Measurements from ENCODE around the gene MAP7. TPM values are rescaled to one million over a fixed set of nuclear protein-coding genes. Genes with fewer than 3 reads are reported as not detected.

Gene MAP7
- total and polyA plus RNA-seq, 2 of the 13 experiments (the other 11 are each of a cell fraction or from before 2014, with no cell fraction given): 0.04 TPM; not detected in 1

DNA sequence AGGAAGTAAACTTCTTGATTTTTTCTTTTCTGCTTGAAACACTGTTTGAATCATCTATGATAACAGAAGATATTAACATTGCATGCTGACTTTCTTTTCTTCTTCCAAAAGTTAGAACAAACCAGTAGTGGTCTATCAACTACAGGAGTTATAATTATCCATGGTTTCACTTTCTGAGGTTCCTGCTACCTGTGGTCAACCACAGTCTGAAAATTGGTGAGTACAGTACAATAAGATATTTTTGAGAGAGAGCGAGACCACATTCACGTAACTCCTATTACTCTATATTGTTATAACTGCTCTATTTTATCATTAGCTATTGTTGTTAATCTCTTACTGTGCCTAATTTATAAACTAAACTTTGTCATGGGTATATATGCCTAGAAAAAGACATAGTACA, 86.1 kb downstream of the MAP7 start:
- no TSS peak for BruUV-seq (replicated peaks)
- Histone ChIP-seq H3K27ac (ENCODE audit: extremely low read length, insufficient read depth, low read length) (no peak overlapping the region), H2AFZ (ENCODE audit: low read length) (no peak overlapping the region), H3K4me1 (ENCODE audit: insufficient read depth, low read length) (no peaks in the 10 kb centered on the region), H3K79me2 (ENCODE audit: insufficient read depth, low read length) (no peaks in the 10 kb centered on the region), H3K9ac (ENCODE audit: insufficient read depth, low read depth, low read length) (no peak overlapping the region), H3K4me3 (replicated peaks in 1 of 3; ENCODE audit: insufficient read depth in 1 of 3, low read depth in 2 of 3, low read length in 3 of 3) (no peak overlapping the region), H3K9me3 (ENCODE audit: low read length) (no peaks in the 10 kb centered on the region), H4K20me1 (ENCODE audit: insufficient read depth, low read length) (no peaks in the 10 kb centered on the region), H3K27me3 (ENCODE audit: control insufficient read depth in 1 of 2, insufficient read depth in 2 of 2, low read length in 2 of 2) (no peaks in the 10 kb centered on the region), H3K36me3 (replicated peaks in 1 of 2; ENCODE audit: control insufficient read depth in 1 of 2, insufficient read depth in 2 of 2, low read length in 2 of 2) (no peaks in the 10 kb centered on the region), H3K4me2 (ENCODE audit: low read depth, low read length) (no peak overlapping the region)
- intact Hi-C loops (cut with micrococcal nuclease; ENCODE audit: unreplicated experiment): no loop called here
- FAIRE-seq: no peak
- CTCF ChIA-PET (ENCODE audit: low intra/inter-chr PET ratio, low total read pairs): no interaction called here
- no peak for ATAC-seq
- no peak for DNase-seq (ENCODE audit: low spot score)
- POLR2A ChIA-PET: no interaction called here
- TF ChIP-seq ZNF572 (CRISPR knock-in tag; IDR thresholded peaks at IDR 0.05) (no peak), ZNF567 (CRISPR knock-in tag; IDR thresholded peaks at IDR 0.05; ENCODE audit: borderline replicate concordance) (no peak), ZNF251 (CRISPR knock-in tag; IDR thresholded peaks at IDR 0.05) (no peak), ZFYVE20 (CRISPR knock-in tag; IDR thresholded peaks at IDR 0.05; ENCODE audit: borderline replicate concordance, low read depth) (no peak), HOXA5 (CRISPR knock-in tag; IDR thresholded peaks at IDR 0.05) (no peak)
- TF ChIP-seq, protein P1, sequence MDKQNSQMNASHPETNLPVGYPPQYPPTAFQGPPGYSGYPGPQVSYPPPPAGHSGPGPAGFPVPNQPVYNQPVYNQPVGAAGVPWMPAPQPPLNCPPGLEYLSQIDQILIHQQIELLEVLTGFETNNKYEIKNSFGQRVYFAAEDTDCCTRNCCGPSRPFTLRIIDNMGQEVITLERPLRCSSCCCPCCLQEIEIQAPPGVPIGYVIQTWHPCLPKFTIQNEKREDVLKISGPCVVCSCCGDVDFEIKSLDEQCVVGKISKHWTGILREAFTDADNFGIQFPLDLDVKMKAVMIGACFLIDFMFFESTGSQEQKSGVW (CRISPR knock-in tag; IDR thresholded peaks at IDR 0.05; ENCODE audit: borderline replicate concordance): no peak
- TF ChIP-seq, protein P2, sequence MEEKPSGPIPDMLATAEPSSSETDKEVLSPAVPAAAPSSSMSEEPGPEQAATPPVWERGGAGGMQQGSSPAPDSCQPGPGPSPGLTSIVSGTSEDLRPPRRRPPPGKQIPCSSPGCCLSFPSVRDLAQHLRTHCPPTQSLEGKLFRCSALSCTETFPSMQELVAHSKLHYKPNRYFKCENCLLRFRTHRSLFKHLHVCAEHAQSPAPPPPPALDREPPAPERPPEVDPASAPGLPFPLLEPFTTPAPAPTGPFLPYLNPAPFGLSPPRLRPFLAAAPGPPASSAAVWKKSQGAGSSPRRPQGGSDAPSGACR (CRISPR knock-in tag; IDR thresholded peaks at IDR 0.05): no peak
- TF ChIP-seq, protein P3, sequence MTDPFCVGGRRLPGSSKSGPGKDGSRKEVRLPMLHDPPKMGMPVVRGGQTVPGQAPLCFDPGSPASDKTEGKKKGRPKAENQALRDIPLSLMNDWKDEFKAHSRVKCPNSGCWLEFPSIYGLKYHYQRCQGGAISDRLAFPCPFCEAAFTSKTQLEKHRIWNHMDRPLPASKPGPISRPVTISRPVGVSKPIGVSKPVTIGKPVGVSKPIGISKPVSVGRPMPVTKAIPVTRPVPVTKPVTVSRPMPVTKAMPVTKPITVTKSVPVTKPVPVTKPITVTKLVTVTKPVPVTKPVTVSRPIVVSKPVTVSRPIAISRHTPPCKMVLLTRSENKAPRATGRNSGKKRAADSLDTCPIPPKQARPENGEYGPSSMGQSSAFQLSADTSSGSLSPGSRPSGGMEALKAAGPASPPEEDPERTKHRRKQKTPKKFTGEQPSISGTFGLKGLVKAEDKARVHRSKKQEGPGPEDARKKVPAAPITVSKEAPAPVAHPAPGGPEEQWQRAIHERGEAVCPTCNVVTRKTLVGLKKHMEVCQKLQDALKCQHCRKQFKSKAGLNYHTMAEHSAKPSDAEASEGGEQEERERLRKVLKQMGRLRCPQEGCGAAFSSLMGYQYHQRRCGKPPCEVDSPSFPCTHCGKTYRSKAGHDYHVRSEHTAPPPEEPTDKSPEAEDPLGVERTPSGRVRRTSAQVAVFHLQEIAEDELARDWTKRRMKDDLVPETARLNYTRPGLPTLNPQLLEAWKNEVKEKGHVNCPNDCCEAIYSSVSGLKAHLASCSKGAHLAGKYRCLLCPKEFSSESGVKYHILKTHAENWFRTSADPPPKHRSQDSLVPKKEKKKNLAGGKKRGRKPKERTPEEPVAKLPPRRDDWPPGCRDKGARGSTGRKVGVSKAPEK (CRISPR knock-in tag; IDR thresholded peaks at IDR 0.05; ENCODE audit: borderline replicate concordance): no peak
- 41% methylated on average over 2 of the region's 2 CpGs for WGBS (ENCODE audit: low lambda C conversion rate)
- in situ Hi-C loops (cut with HindIII; ENCODE audit: extremely low pct_ligation_motif_present, low pct_unique_long_range_greater_than_20kb): no loop called here

Data from HepG2 (cell line).